SU-DHL-6 (cell line): ENCODE results near the gene CDH22.

ENCODE experiments used
- H2AFZ ChIP-seq: fragments of 200-600 bp; sonication (generic); 2 replicates; pipeline ENCODE4 v1.6.1; 2014; ENCODE audit warnings: low read depth, mild to moderate bottlenecking, moderate library complexity, mixed read lengths, antibody characterized with exemption, low read length; ENCODE audit not compliant: severe bottlenecking
- H3F3A ChIP-seq: fragments of 200-600 bp; shearing (Covaris generic); 2 replicates; pipeline ENCODE4 v1.6.0; 2016; ENCODE audit warnings: antibody characterized with exemption, mild to moderate bottlenecking; ENCODE audit not compliant: insufficient read depth
- H3K27ac ChIP-seq: fragments of 200-600 bp; sonication (generic); 2 replicates; pipeline ENCODE4 v1.5.1; 2016; ENCODE audit warnings: low read depth, mild to moderate bottlenecking, low read length, moderate library complexity, mixed read lengths
- H3K27me3 ChIP-seq: fragments of 200-600 bp; sonication (generic), shearing (Covaris generic); 2 replicates; pipeline ENCODE4 v1.6.0; 2014; ENCODE audit warnings: mild to moderate bottlenecking, low read length
- H3K36me3 ChIP-seq: fragments of 200-600 bp; sonication (generic); 2 replicates; pipeline ENCODE4 v1.6.1; 2014; ENCODE audit warnings: mild to moderate bottlenecking, low read length, mixed read lengths
- H3K4me2 ChIP-seq: fragments of 300-600, 200-600 bp; shearing (Covaris generic), sonication (generic); 2 replicates; pipeline ENCODE4 v1.6.0; 2014; ENCODE audit warnings: low read length, low read depth, mild to moderate bottlenecking; ENCODE audit not compliant: poor library complexity, severe bottlenecking
- H3K4me3 ChIP-seq: fragments of 200-600 bp; sonication (generic); 2 replicates; pipeline ENCODE4 v1.5.1; 2014; ENCODE audit warnings: antibody characterized with exemption, low read length, mild to moderate bottlenecking, mixed read lengths; ENCODE audit not compliant: insufficient read depth, poor library complexity, severe bottlenecking
- H3K79me2 ChIP-seq: fragments of 200-600 bp; sonication (generic); 2 replicates; pipeline ENCODE4 v1.6.1; 2014; ENCODE audit warnings: mild to moderate bottlenecking, low read length, moderate library complexity; ENCODE audit not compliant: insufficient read depth
- H3K9ac ChIP-seq: fragments of 200-600 bp; sonication (generic); 2 replicates; pipeline ENCODE4 v1.7.0; 2014; ENCODE audit warnings: mild to moderate bottlenecking, low read length
- H3K9me2 ChIP-seq: fragments of 200-600 bp; sonication (generic); replicated peaks from 2 replicates; pipeline ENCODE4 v1.6.1; 2014; ENCODE audit warnings: low read length; ENCODE audit not compliant: insufficient read depth
- H3K9me3 ChIP-seq: fragments of 200-600 bp; sonication (generic); 2 replicates; pipeline ENCODE4 v1.6.1; 2014; ENCODE audit warnings: low read length, mixed read lengths; ENCODE audit not compliant: insufficient read depth
- H4K20me1 ChIP-seq: fragments of 200-600 bp; sonication (generic); 2 replicates; pipeline ENCODE4 v1.6.1; 2014; ENCODE audit warnings: low read depth, mild to moderate bottlenecking, antibody characterized with exemption, low read length, moderate library complexity, mixed read lengths
- EZH2phosphoT487 ChIP-seq: fragments of 200-600 bp; sonication (generic), shearing (Covaris generic); conservative IDR thresholded peaks from 2 replicates; pipeline ENCODE4 v1.6.1; 2018; ENCODE audit warnings: mild to moderate bottlenecking, antibody characterized with exemption, low read length, moderate library complexity, mixed read lengths
- TF ChIP-seq, protein P1 (sequence below): fragments of 200-600 bp; sonication (generic); IDR thresholded peaks from one replicate; pipeline ENCODE4 v1.5.1; 2017; ENCODE audit warnings: antibody characterized with exemption, mild to moderate bottlenecking, low read length, moderate library complexity; ENCODE audit not compliant: insufficient read depth, poor library complexity, severe bottlenecking

CDH22 gene

DNA sequence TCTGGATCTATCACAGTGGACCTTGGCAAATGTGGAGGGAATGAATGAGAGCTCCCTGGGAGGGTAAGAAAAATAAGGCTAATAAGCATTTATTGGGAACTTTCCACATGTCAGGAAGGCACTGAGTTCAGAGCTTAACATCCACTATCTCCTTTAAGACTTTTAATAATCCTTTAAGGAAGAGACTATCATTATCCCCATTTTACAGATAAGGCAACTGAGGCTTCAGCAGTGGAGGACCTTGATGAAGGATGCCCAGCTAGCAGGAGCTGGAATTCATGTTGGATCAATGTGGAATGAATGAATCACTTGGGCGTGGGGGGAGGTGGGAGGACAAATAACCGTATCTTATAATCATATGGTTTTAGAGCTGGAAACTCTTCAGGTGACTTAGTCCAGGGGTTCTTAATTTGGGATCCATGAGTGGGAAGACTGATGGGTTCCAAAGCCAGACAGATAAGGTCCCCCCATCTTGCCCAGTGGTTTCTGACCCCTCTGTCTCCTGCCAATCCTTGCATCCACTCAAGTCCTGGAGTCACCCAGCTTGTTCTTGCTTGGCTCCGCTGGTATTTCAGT lies 135.2 kb downstream of the CDH22 start:
- Histone ChIP-seq H3K4me2 (no peak overlapping the region), H2AFZ (no peak overlapping the region), H3K9me2 (no peaks in the 10 kb centered on the region), H3K9ac (no peak overlapping the region), H3K9me3 (no peaks in the 10 kb centered on the region), H4K20me1 (no peaks in the 10 kb centered on the region), H3F3A (no peaks in the 10 kb centered on the region), H3K79me2 (no peaks in the 10 kb centered on the region), H3K27me3 (no peaks in the 10 kb centered on the region), H3K36me3 (no peaks in the 10 kb centered on the region), H3K4me3 (no peak overlapping the region), H3K27ac (no peak overlapping the region)
- TF ChIP-seq, protein P1, sequence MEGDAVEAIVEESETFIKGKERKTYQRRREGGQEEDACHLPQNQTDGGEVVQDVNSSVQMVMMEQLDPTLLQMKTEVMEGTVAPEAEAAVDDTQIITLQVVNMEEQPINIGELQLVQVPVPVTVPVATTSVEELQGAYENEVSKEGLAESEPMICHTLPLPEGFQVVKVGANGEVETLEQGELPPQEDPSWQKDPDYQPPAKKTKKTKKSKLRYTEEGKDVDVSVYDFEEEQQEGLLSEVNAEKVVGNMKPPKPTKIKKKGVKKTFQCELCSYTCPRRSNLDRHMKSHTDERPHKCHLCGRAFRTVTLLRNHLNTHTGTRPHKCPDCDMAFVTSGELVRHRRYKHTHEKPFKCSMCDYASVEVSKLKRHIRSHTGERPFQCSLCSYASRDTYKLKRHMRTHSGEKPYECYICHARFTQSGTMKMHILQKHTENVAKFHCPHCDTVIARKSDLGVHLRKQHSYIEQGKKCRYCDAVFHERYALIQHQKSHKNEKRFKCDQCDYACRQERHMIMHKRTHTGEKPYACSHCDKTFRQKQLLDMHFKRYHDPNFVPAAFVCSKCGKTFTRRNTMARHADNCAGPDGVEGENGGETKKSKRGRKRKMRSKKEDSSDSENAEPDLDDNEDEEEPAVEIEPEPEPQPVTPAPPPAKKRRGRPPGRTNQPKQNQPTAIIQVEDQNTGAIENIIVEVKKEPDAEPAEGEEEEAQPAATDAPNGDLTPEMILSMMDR, result no peak
- TF ChIP-seq EZH2phosphoT487, result no peak

GRCh38 chr20:46172455-46172854 lies 135.8 kb downstream of the CDH22 start:
- H3K9me2 ChIP-seq, result no peaks in the 10 kb centered on the region
- no peaks in the 10 kb centered on the region for H3K36me3 ChIP-seq
- no peaks in the 10 kb centered on the region for H3K79me2 ChIP-seq
- H3K4me3 ChIP-seq, result no peak overlapping the region
- no peak overlapping the region for H2AFZ ChIP-seq
- no peaks in the 10 kb centered on the region for H3F3A ChIP-seq
- no peak overlapping the region for H3K9ac ChIP-seq
- no peaks in the 10 kb centered on the region for H3K27me3 ChIP-seq
- H3K9me3 ChIP-seq, result no peaks in the 10 kb centered on the region
- H3K4me2 ChIP-seq, result no peak overlapping the region
- H3K27ac ChIP-seq, result no peak overlapping the region
- TF ChIP-seq, protein P1, result no peak
- no peak for TF ChIP-seq EZH2phosphoT487
- no peaks in the 10 kb centered on the region for H4K20me1 ChIP-seq

- Histone ChIP-seq H3K9ac (no peak overlapping the region), H3K36me3 (no peaks in the 10 kb centered on the region), H3K9me3 (no peaks in the 10 kb centered on the region), H3K4me3 (no peak overlapping the region), H3K9me2 (no peaks in the 10 kb centered on the region), H4K20me1 (no peaks in the 10 kb centered on the region), H3F3A (no peaks in the 10 kb centered on the region), H2AFZ (no peak overlapping the region), H3K4me2 (no peak overlapping the region), H3K27me3 (no peaks in the 10 kb centered on the region), H3K27ac (no peak overlapping the region), H3K79me2 (no peaks in the 10 kb centered on the region)
- no peak for TF ChIP-seq EZH2phosphoT487
- TF ChIP-seq, protein P1, result no peak
These were observed 136.4 kb downstream of the CDH22 start for GRCh38 chr20:46171909-46172308.
